DOHH2 (cell line): ENCODE results near the gene SLC22A15.

Experiments used
- H3F3A ChIP-seq: fragments of 200-600 bp; sonication (generic), shearing (Covaris generic); 2 replicates; pipeline ENCODE4 v1.6.0; 2016; ENCODE audit warnings: antibody characterized with exemption, mild to moderate bottlenecking; ENCODE audit not compliant: control insufficient read depth, insufficient read depth
- H3K27ac ChIP-seq: fragments of 200-600 bp; sonication (generic); 2 replicates; pipeline ENCODE4 v1.5.1; 2014; ENCODE audit warnings: low read depth, mild to moderate bottlenecking, low read length, moderate library complexity
- H3K27me3 ChIP-seq: fragments of 200-600 bp; sonication (generic); 2 replicates; pipeline ENCODE4 v1.6.1; 2014; ENCODE audit warnings: mild to moderate bottlenecking, low read length, mixed read lengths; ENCODE audit not compliant: control insufficient read depth
- H3K36me3 ChIP-seq: fragments of 200-600 bp; sonication (generic); 2 replicates; pipeline ENCODE4 v1.6.1; 2014; ENCODE audit warnings: mild to moderate bottlenecking, low read length, moderate library complexity, mixed read lengths; ENCODE audit not compliant: control insufficient read depth
- H3K4me1 ChIP-seq: fragments of 200-600 bp; sonication (generic); 2 replicates; pipeline ENCODE4 v1.6.1; 2014; ENCODE audit warnings: mild to moderate bottlenecking, low read length, mixed read lengths; ENCODE audit not compliant: control insufficient read depth
- H3K4me2 ChIP-seq: fragments of 200-600 bp; sonication (generic); 2 replicates; pipeline ENCODE4 v1.6.0; 2014; ENCODE audit warnings: mild to moderate bottlenecking, low read length, moderate library complexity
- H3K4me3 ChIP-seq: fragments of 200-600 bp; sonication (generic); 2 replicates; pipeline ENCODE4 v1.5.1; 2014; ENCODE audit warnings: mild to moderate bottlenecking, low read length, mixed read lengths
- H3K79me2 ChIP-seq: fragments of 200-600 bp; sonication (generic); 2 replicates; pipeline ENCODE4 v1.6.1; 2014; ENCODE audit warnings: mild to moderate bottlenecking, low read length, mixed read lengths; ENCODE audit not compliant: control insufficient read depth
- H3K9me2 ChIP-seq: fragments of 200-600 bp; sonication (generic); replicated peaks from 2 replicates; pipeline ENCODE4 v1.6.1; 2014; ENCODE audit warnings: mild to moderate bottlenecking, low read length, mixed read lengths; ENCODE audit not compliant: control insufficient read depth
- H3K9me3 ChIP-seq: fragments of 200-600 bp; sonication (generic); 2 replicates; pipeline ENCODE4 v1.6.1; 2014; ENCODE audit warnings: antibody characterized with exemption, low read length, mixed read lengths; ENCODE audit not compliant: control insufficient read depth, insufficient read depth
- H4K20me1 ChIP-seq: fragments of 200-600 bp; sonication (generic); 2 replicates; pipeline ENCODE4 v1.6.0; 2014; ENCODE audit warnings: low read depth, mild to moderate bottlenecking, antibody characterized with exemption, low read length, moderate library complexity; ENCODE audit not compliant: control insufficient read depth, insufficient read depth
- CTCF ChIP-seq: fragments of 200-600 bp; sonication (generic); IDR thresholded peaks from one replicate; pipeline ENCODE4 v1.5.1; 2014; ENCODE audit warnings: antibody characterized with exemption, mild to moderate bottlenecking, low read depth, low read length; ENCODE audit not compliant: poor library complexity, severe bottlenecking
- EZH2phosphoT487 ChIP-seq: fragments of 200-600 bp; sonication (generic); IDR thresholded peaks from 2 replicates; pipeline ENCODE4 v1.6.1; 2017; ENCODE audit warnings: borderline replicate concordance, mild to moderate bottlenecking, antibody characterized with exemption, low read length, moderate library complexity, mixed read lengths

SLC22A15 gene

GRCh38 chr1:116064616-116065015 is 88.3 kb downstream of the SLC22A15 start:
- no peak overlapping the region for H3K4me3 ChIP-seq
- no peaks in the 10 kb centered on the region for H3F3A ChIP-seq
- H3K27me3 ChIP-seq, result no peaks in the 10 kb centered on the region; the same call in 1 of the 2 replicates
- no peak overlapping the region for H3K27ac ChIP-seq
- no peaks in the 10 kb centered on the region for H3K4me1 ChIP-seq
- H3K9me3 ChIP-seq, result no peaks in the 10 kb centered on the region
- no peak overlapping the region for H3K4me2 ChIP-seq
- no peaks in the 10 kb centered on the region for H3K79me2 ChIP-seq
- no peaks in the 10 kb centered on the region for H3K36me3 ChIP-seq
- H3K9me2 ChIP-seq, result no peaks in the 10 kb centered on the region
- no peaks in the 10 kb centered on the region for H4K20me1 ChIP-seq
- TF ChIP-seq EZH2phosphoT487, result no peak
- no peak for TF ChIP-seq CTCF

- no peak overlapping the region for H3K27ac ChIP-seq
- TF ChIP-seq EZH2phosphoT487 (no peak), CTCF (no peak)
- H4K20me1 ChIP-seq, result no peaks in the 10 kb centered on the region
- H3K4me2 ChIP-seq, result no peak overlapping the region
- H3K4me3 ChIP-seq, result no peak overlapping the region
- H3K27me3 ChIP-seq, result no peaks in the 10 kb centered on the region; the same call in 1 of the 2 replicates
- no peaks in the 10 kb centered on the region for H3K9me3 ChIP-seq
- no peaks in the 10 kb centered on the region for H3K4me1 ChIP-seq
- H3K36me3 ChIP-seq, result no peaks in the 10 kb centered on the region
- H3F3A ChIP-seq, result no peaks in the 10 kb centered on the region
- H3K9me2 ChIP-seq, result no peaks in the 10 kb centered on the region
- H3K79me2 ChIP-seq, result no peaks in the 10 kb centered on the region
Measured at GRCh38 chr1:116066868-116067565, 90.7 kb downstream of the SLC22A15 start.

GRCh38 chr1:116067566-116067890 is 91.2 kb downstream of the SLC22A15 start:
- Histone ChIP-seq H4K20me1 (no peaks in the 10 kb centered on the region), H3K4me2 (no peak overlapping the region), H3K79me2 (no peaks in the 10 kb centered on the region), H3K9me2 (no peaks in the 10 kb centered on the region), H3K4me1 (no peaks in the 10 kb centered on the region), H3K4me3 (no peak overlapping the region), H3K9me3 (no peaks in the 10 kb centered on the region), H3K36me3 (no peaks in the 10 kb centered on the region), H3K27ac (no peak overlapping the region), H3F3A (no peaks in the 10 kb centered on the region), H3K27me3 (no peaks in the 10 kb centered on the region; the same call in 1 of the 2 replicates)
- no peak for TF ChIP-seq EZH2phosphoT487
- TF ChIP-seq CTCF, result no peak
